HEK293T (cell line): ENCODE measurements around the gene SH3RF3.

Experiments
- BHLHE40 ChIP-seq: fragments of 450-650 bp; IDR thresholded peaks from 2 replicates; pipeline ENCODE4 v1.6.1; 2016; ENCODE audit warnings: mild to moderate bottlenecking, moderate library complexity, borderline replicate concordance
- ELF4 ChIP-seq: fragments of 450-650 bp; IDR thresholded peaks from 2 replicates; pipeline ENCODE4 v1.6.1; 2017; ENCODE audit warnings: antibody characterized with exemption
- FOXA1 ChIP-seq: fragments of 450-650 bp; IDR thresholded peaks from 2 replicates; pipeline ENCODE4 v1.6.1; 2016; ENCODE audit warnings: mild to moderate bottlenecking
- FOXM1 ChIP-seq: fragments of 450-650 bp; IDR thresholded peaks from 2 replicates; pipeline ENCODE4 v1.6.1; 2017; ENCODE audit warnings: mild to moderate bottlenecking, borderline replicate concordance
- L3MBTL2 ChIP-seq: fragments of 450-650 bp; conservative IDR thresholded peaks from 2 replicates; pipeline ENCODE4 v1.6.1; 2016; ENCODE audit warnings: mild to moderate bottlenecking
- PKNOX1 ChIP-seq: fragments of 450-650 bp; IDR thresholded peaks from 2 replicates; pipeline ENCODE4 v1.6.1; 2016
- SP1 ChIP-seq: fragments of 450-650 bp; IDR thresholded peaks from 2 replicates; pipeline ENCODE4 v1.6.1; 2017
- SUZ12 ChIP-seq: fragments of 450-650 bp; IDR thresholded peaks from 2 replicates; pipeline ENCODE4 v1.6.1; 2016; ENCODE audit warnings: mild to moderate bottlenecking
- TARDBP ChIP-seq: fragments of 450-650 bp; IDR thresholded peaks from 2 replicates; pipeline ENCODE4 v1.6.1; 2016
- ZNF384 ChIP-seq: fragments of 450-650 bp; IDR thresholded peaks from 2 replicates; pipeline ENCODE4 v1.6.1; 2016

- no peak for TF ChIP-seq SUZ12
- no peak for TF ChIP-seq ZNF384
- no peak for TF ChIP-seq TARDBP
- TF ChIP-seq FOXA1: no peak
- TF ChIP-seq ELF4: no peak
- TF ChIP-seq SP1: no peak
- TF ChIP-seq BHLHE40: no peak
- TF ChIP-seq FOXM1: no peak
- TF ChIP-seq PKNOX1: no peak
- no peak for TF ChIP-seq L3MBTL2
These were observed 337.9 kb downstream of the SH3RF3 start for GRCh38 chr2:109466674-109467575.
